ENCODE results near the gene BCCIP. TPM values are rescaled to one million over a fixed set of nuclear protein-coding genes. Genes with fewer than 3 reads are reported as not detected.

BCCIP gene
- total RNA-seq, 4 donors from 2014 or later = 21.5 to 31.7 (median 27.7) TPM

- DNase-seq (ENCODE audit: low spot score in 2 of 2) = no peak
- intact Hi-C loops (cut with DNase I; ENCODE audit: low total_unique reads) = no loop called here
- WGBS, 2 donors = 89% methylated on average over 9 of the region's 9 CpGs
- no peak overlapping the region for H3K4me3 ChIP-seq (ENCODE audit: low read depth, poor library complexity, severe bottlenecking)
- TF ChIP-seq, protein P1, sequence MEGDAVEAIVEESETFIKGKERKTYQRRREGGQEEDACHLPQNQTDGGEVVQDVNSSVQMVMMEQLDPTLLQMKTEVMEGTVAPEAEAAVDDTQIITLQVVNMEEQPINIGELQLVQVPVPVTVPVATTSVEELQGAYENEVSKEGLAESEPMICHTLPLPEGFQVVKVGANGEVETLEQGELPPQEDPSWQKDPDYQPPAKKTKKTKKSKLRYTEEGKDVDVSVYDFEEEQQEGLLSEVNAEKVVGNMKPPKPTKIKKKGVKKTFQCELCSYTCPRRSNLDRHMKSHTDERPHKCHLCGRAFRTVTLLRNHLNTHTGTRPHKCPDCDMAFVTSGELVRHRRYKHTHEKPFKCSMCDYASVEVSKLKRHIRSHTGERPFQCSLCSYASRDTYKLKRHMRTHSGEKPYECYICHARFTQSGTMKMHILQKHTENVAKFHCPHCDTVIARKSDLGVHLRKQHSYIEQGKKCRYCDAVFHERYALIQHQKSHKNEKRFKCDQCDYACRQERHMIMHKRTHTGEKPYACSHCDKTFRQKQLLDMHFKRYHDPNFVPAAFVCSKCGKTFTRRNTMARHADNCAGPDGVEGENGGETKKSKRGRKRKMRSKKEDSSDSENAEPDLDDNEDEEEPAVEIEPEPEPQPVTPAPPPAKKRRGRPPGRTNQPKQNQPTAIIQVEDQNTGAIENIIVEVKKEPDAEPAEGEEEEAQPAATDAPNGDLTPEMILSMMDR (IDR thresholded peaks at IDR 0.05) = no peak
- TF ChIP-seq POLR2A (IDR thresholded peaks at IDR 0.05) = no peak
Observed at GRCh38 chr10:125843603-125844329, 20.4 kb downstream of the BCCIP start.

- TF ChIP-seq POLR2A (IDR thresholded peaks at IDR 0.05) = no peak
- TF ChIP-seq, protein P1 (IDR thresholded peaks at IDR 0.05) = no peak
- DNase-seq (ENCODE audit: low spot score in 2 of 2) = no peak
- intact Hi-C loops (cut with DNase I; ENCODE audit: low total_unique reads) = no loop called here
- 66 to 85% methylated on average over 7 of the region's 7 CpGs for WGBS, 2 donors
- no peak overlapping the region for H3K4me3 ChIP-seq (ENCODE audit: low read depth, poor library complexity, severe bottlenecking)
Observed at GRCh38 chr10:125844751-125845221, 21.4 kb downstream of the BCCIP start.

DNA sequence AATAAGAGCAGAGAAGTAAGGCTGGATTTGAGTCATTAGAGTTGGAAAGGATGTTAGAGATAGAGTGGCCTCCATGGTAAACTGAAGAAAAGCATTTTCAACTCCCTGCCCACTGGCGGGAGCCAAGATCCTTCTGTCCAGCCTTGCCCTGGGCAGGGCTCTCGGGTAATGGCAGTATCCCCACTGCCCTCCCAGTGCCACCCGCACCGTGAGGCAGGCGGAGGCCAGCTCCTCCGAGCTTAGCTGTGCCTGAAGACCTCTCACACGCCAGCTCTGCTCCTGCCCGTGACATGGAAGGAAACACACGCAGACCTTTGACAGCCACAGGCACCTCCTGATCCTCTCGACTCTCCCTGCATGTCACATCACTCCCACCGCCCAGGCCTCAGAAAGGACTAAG, 22.3 kb downstream of the BCCIP start:
- no peak overlapping the region for H3K4me3 ChIP-seq (ENCODE audit: low read depth, poor library complexity, severe bottlenecking)
- intact Hi-C loops (cut with DNase I; ENCODE audit: low total_unique reads) = no loop called here
- DNase-seq (ENCODE audit: low spot score in 2 of 2) = no peak
- TF ChIP-seq, protein P1 (IDR thresholded peaks at IDR 0.05) = no peak
- no peak for TF ChIP-seq POLR2A (IDR thresholded peaks at IDR 0.05)
- WGBS, 2 donors = 96 to 98% methylated on average over 11 of the region's 11 CpGs

DNA sequence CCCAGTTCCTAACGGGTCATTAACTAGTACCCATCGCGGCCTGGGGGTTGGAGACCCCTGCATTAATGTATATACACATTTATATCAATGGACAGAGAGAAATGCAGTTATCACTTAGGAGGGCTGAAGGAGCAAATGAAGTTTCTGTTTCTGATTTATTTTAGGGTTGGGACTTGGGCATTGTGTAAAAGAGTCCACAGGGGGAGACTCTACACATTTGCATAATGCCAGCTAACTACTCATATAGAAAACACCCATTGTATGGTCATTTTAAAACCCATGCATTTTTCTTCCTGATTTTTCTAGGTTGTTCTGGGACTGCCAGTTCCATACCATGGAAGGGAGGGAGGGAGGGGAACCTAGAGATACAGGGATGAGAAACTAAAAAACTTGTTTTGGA, 23.5 kb downstream of the BCCIP start:
- intact Hi-C loops (cut with DNase I; ENCODE audit: low total_unique reads) = no loop called here
- no peak overlapping the region for H3K4me3 ChIP-seq (ENCODE audit: low read depth, poor library complexity, severe bottlenecking)
- WGBS, 2 donors = 92 to 100% methylated on average over 3 of the region's 3 CpGs
- TF ChIP-seq, protein P1 (IDR thresholded peaks at IDR 0.05) = no peak
- no peak for TF ChIP-seq POLR2A (IDR thresholded peaks at IDR 0.05)
- DNase-seq (ENCODE audit: low spot score in 2 of 2) = no peak

- TF ChIP-seq, protein P1 (IDR thresholded peaks at IDR 0.05) = no peak
- TF ChIP-seq POLR2A (IDR thresholded peaks at IDR 0.05) = no peak
- DNase-seq (ENCODE audit: low spot score in 2 of 2) = no peak
- H3K4me3 ChIP-seq (ENCODE audit: low read depth, poor library complexity, severe bottlenecking) = no peak overlapping the region
- WGBS, 2 donors = 96 to 100% methylated on average over 2 of the region's 2 CpGs
- intact Hi-C loops (cut with DNase I; ENCODE audit: low total_unique reads) = no loop called here
Observed at GRCh38 chr10:125848371-125848770, 25.0 kb downstream of the BCCIP start.

DNA sequence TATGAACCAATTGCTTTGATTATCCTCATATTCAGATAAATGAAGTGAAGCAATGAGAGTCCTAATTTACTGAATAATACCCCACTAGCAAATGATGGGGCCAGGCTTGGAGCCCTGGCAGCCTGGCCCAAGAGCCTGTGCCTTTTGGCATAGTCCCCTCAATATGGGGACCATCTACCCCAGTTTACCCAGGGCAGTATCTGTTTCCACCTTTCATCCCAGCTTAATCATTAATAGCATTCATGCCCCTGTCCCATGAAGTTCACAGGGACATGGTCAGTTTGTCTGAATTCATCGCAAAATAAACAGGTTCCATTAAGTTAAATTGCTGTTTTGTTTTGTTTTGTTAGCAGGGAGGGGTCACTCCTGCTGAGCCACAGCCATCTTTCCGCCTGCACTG, 25.5 kb downstream of the BCCIP start:
- 93 to 95% methylated on average over 2 of the region's 2 CpGs for WGBS, 2 donors
- TF ChIP-seq, protein P1 (IDR thresholded peaks at IDR 0.05) = no peak
- no peak for TF ChIP-seq POLR2A (IDR thresholded peaks at IDR 0.05)
- H3K4me3 ChIP-seq (ENCODE audit: low read depth, poor library complexity, severe bottlenecking) = no peak overlapping the region
- DNase-seq (ENCODE audit: low spot score in 2 of 2) = no peak
- intact Hi-C loops (cut with DNase I; ENCODE audit: low total_unique reads) = no loop called here

Data from lower leg skin (tissue), 4 donors.